GM18526 (cell line): ENCODE results near the gene NAALADL2.

ENCODE experiments used
- POLR2A ChIP-seq: IDR thresholded peaks from 3 replicates; pipeline ENCODE4 v1.6.1; 2011; ENCODE audit not compliant: insufficient read length; ENCODE audit errors: extremely low read depth

The NAALADL2 gene

GRCh38 chr3:174859114-174859735 lies at the start of gene NAALADL2:
Gene NAALADL2 (plus strand): TSS chr3:174859334.
- TF ChIP-seq POLR2A: no peak

- TF ChIP-seq POLR2A: no peak
These were observed 48.9 kb upstream of the NAALADL2 start for GRCh38 chr3:174810254-174810653.

- no peak for TF ChIP-seq POLR2A
These were observed 46.8 kb upstream of the NAALADL2 start for GRCh38 chr3:174812172-174812862.

GRCh38 chr3:174815750-174816149 lies 43.4 kb upstream of the NAALADL2 start:
- no peak for TF ChIP-seq POLR2A

- no peak for TF ChIP-seq POLR2A
These were observed 38.2 kb upstream of the NAALADL2 start for GRCh38 chr3:174820885-174821284.

- no peak for TF ChIP-seq POLR2A
These were observed 37.7 kb upstream of the NAALADL2 start for GRCh38 chr3:174821477-174821876.

- TF ChIP-seq POLR2A: no peak
These were observed 36.8 kb upstream of the NAALADL2 start for GRCh38 chr3:174822320-174822719.

- TF ChIP-seq POLR2A: no peak
These were observed 33.1 kb upstream of the NAALADL2 start for GRCh38 chr3:174826069-174826468.

GRCh38 chr3:174844746-174845145 lies 14.4 kb upstream of the NAALADL2 start:
- TF ChIP-seq POLR2A: no peak

- TF ChIP-seq POLR2A: no peak
These were observed 13.1 kb upstream of the NAALADL2 start for GRCh38 chr3:174846055-174846454.

GRCh38 chr3:174854987-174855386 lies 4.1 kb upstream of the NAALADL2 start:
- TF ChIP-seq POLR2A: no peak

- TF ChIP-seq POLR2A: no peak
These were observed 1.8 kb upstream of the NAALADL2 start for GRCh38 chr3:174857301-174857700.

GRCh38 chr3:174858353-174858752 lies 781 bp upstream of the NAALADL2 start:
- no peak for TF ChIP-seq POLR2A

GRCh38 chr3:174859756-174860155 lies 622 bp downstream of the NAALADL2 start:
- TF ChIP-seq POLR2A: no peak

GRCh38 chr3:174862101-174862500 lies 3.0 kb downstream of the NAALADL2 start:
- TF ChIP-seq POLR2A: no peak

- no peak for TF ChIP-seq POLR2A
These were observed 3.5 kb downstream of the NAALADL2 start for GRCh38 chr3:174862666-174863065.

- TF ChIP-seq POLR2A: no peak
These were observed 4.4 kb downstream of the NAALADL2 start for GRCh38 chr3:174863488-174863887.

- TF ChIP-seq POLR2A: no peak
These were observed 10.3 kb downstream of the NAALADL2 start for GRCh38 chr3:174869448-174869847.
